NCI-H510A treated with DMSO at 0.1 percent for 48 hours (cell line): ENCODE measurements around the gene CEP131.

Experiments used
- DNase-seq: peaks from one replicate; lab custom pipeline; 2025; lab: John Stamatoyannopoulos, UW

The CEP131 gene

GRCh38 chr17:81187120-81187519 is 35.6 kb downstream of the CEP131 start:
- DNase-seq = no peak

- no peak for DNase-seq
These were observed 36.6 kb downstream of the CEP131 start for GRCh38 chr17:81186203-81186602.

- DNase-seq = no peak
These were observed 38.2 kb downstream of the CEP131 start for GRCh38 chr17:81184555-81184954.

GRCh38 chr17:81183807-81184206 is 39.0 kb downstream of the CEP131 start:
- DNase-seq = no peak

GRCh38 chr17:81183316-81183715 is 39.4 kb downstream of the CEP131 start:
- no peak for DNase-seq

GRCh38 chr17:81182596-81182995 is 40.2 kb downstream of the CEP131 start:
- DNase-seq = no peak

- DNase-seq = no peak
These were observed 41.0 kb downstream of the CEP131 start for GRCh38 chr17:81181811-81182185.

GRCh38 chr17:81180836-81181810 is 41.6 kb downstream of the CEP131 start:
- DNase-seq = no peak

GRCh38 chr17:81179861-81180260 is 42.9 kb downstream of the CEP131 start:
- DNase-seq = no peak

- no peak for DNase-seq
These were observed 43.5 kb downstream of the CEP131 start for GRCh38 chr17:81179220-81179619.

GRCh38 chr17:81178136-81179091 is 44.4 kb downstream of the CEP131 start:
- no peak for DNase-seq

- DNase-seq = no peak
These were observed 46.1 kb downstream of the CEP131 start for GRCh38 chr17:81176666-81177065.

- DNase-seq = no peak
These were observed 49.0 kb downstream of the CEP131 start for GRCh38 chr17:81173762-81174155.

- no peak for DNase-seq
These were observed 49.6 kb downstream of the CEP131 start for GRCh38 chr17:81173052-81173761.

GRCh38 chr17:81171941-81172340 is 50.8 kb downstream of the CEP131 start:
- DNase-seq = no peak

GRCh38 chr17:81170727-81171494 is 51.9 kb downstream of the CEP131 start:
- no peak for DNase-seq

GRCh38 chr17:81169870-81170309 is 52.9 kb downstream of the CEP131 start:
- DNase-seq = no peak

- no peak for DNase-seq
These were observed 55.1 kb downstream of the CEP131 start for GRCh38 chr17:81167638-81168037.

- DNase-seq = no peak
These were observed 55.6 kb downstream of the CEP131 start for GRCh38 chr17:81167194-81167524.

GRCh38 chr17:81166033-81166492 is 56.7 kb downstream of the CEP131 start, which contains the start of gene AATK:
AATK (minus strand) TSS chr17:81166221; CDS start chr17:81165992, 229 bp downstream.
- DNase-seq = no peak
